DOHH2 (cell line): ENCODE data around the gene KDM6B.

Experiments used
- H3F3A ChIP-seq: fragments of 200-600 bp; sonication (generic), shearing (Covaris generic); 2 replicates; pipeline ENCODE4 v1.6.0; 2016; ENCODE audit warnings: antibody characterized with exemption, mild to moderate bottlenecking; ENCODE audit not compliant: control insufficient read depth, insufficient read depth
- H3K27ac ChIP-seq: fragments of 200-600 bp; sonication (generic); 2 replicates; pipeline ENCODE4 v1.5.1; 2014; ENCODE audit warnings: low read depth, mild to moderate bottlenecking, low read length, moderate library complexity
- H3K27me3 ChIP-seq: fragments of 200-600 bp; sonication (generic); 2 replicates; pipeline ENCODE4 v1.6.1; 2014; ENCODE audit warnings: mild to moderate bottlenecking, low read length, mixed read lengths; ENCODE audit not compliant: control insufficient read depth
- H3K36me3 ChIP-seq: fragments of 200-600 bp; sonication (generic); 2 replicates; pipeline ENCODE4 v1.6.1; 2014; ENCODE audit warnings: mild to moderate bottlenecking, low read length, moderate library complexity, mixed read lengths; ENCODE audit not compliant: control insufficient read depth
- H3K4me1 ChIP-seq: fragments of 200-600 bp; sonication (generic); 2 replicates; pipeline ENCODE4 v1.6.1; 2014; ENCODE audit warnings: mild to moderate bottlenecking, low read length, mixed read lengths; ENCODE audit not compliant: control insufficient read depth
- H3K4me2 ChIP-seq: fragments of 200-600 bp; sonication (generic); 2 replicates; pipeline ENCODE4 v1.6.0; 2014; ENCODE audit warnings: mild to moderate bottlenecking, low read length, moderate library complexity
- H3K4me3 ChIP-seq: fragments of 200-600 bp; sonication (generic); 2 replicates; pipeline ENCODE4 v1.5.1; 2014; ENCODE audit warnings: mild to moderate bottlenecking, low read length, mixed read lengths
- H3K79me2 ChIP-seq: fragments of 200-600 bp; sonication (generic); 2 replicates; pipeline ENCODE4 v1.6.1; 2014; ENCODE audit warnings: mild to moderate bottlenecking, low read length, mixed read lengths; ENCODE audit not compliant: control insufficient read depth
- H3K9me2 ChIP-seq: fragments of 200-600 bp; sonication (generic); replicated peaks from 2 replicates; pipeline ENCODE4 v1.6.1; 2014; ENCODE audit warnings: mild to moderate bottlenecking, low read length, mixed read lengths; ENCODE audit not compliant: control insufficient read depth
- H3K9me3 ChIP-seq: fragments of 200-600 bp; sonication (generic); 2 replicates; pipeline ENCODE4 v1.6.1; 2014; ENCODE audit warnings: antibody characterized with exemption, low read length, mixed read lengths; ENCODE audit not compliant: control insufficient read depth, insufficient read depth
- H4K20me1 ChIP-seq: fragments of 200-600 bp; sonication (generic); 2 replicates; pipeline ENCODE4 v1.6.0; 2014; ENCODE audit warnings: low read depth, mild to moderate bottlenecking, antibody characterized with exemption, low read length, moderate library complexity; ENCODE audit not compliant: control insufficient read depth, insufficient read depth
- EZH2phosphoT487 ChIP-seq: fragments of 200-600 bp; sonication (generic); IDR thresholded peaks from 2 replicates; pipeline ENCODE4 v1.6.1; 2017; ENCODE audit warnings: borderline replicate concordance, mild to moderate bottlenecking, antibody characterized with exemption, low read length, moderate library complexity, mixed read lengths
- TF ChIP-seq, protein P1 (sequence below): fragments of 200-600 bp; sonication (generic); IDR thresholded peaks from one replicate; pipeline ENCODE4 v1.5.1; 2014; ENCODE audit warnings: antibody characterized with exemption, mild to moderate bottlenecking, low read depth, low read length; ENCODE audit not compliant: poor library complexity, severe bottlenecking

KDM6B gene

DNA sequence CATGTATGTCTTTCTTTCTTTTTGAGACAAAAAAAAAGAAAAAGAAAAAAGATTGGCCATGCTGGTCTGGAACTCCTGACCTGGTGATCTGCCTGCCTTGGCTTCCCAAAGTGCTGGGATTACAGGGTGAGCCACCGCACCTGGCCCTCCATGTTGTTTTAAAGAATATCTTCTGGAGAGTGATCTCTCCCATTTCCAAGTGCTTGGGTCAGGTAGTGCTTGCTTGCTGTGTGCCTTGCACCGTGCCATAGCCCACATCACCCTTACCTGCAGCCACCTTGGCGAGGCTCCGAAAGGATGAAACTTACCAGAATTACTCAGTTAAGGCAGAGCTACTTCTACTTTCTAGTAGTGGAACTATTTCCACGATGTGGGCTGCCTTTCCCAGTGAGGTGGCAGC lies 19.0 kb upstream of the KDM6B start:
- no peaks in the 10 kb centered on the region for H3K79me2 ChIP-seq
- H3K4me2 ChIP-seq: no peak overlapping the region
- peaks cover 12% of the 10 kb centered on the region; the same call in 1 of the 2 replicates for H3K27me3 ChIP-seq
- no peaks in the 10 kb centered on the region for H3K36me3 ChIP-seq
- no peaks in the 10 kb centered on the region for H3K9me3 ChIP-seq
- no peak overlapping the region for H3K27ac ChIP-seq
- no peaks in the 10 kb centered on the region for H3K9me2 ChIP-seq
- TF ChIP-seq EZH2phosphoT487: no peak
- TF ChIP-seq, protein P1, sequence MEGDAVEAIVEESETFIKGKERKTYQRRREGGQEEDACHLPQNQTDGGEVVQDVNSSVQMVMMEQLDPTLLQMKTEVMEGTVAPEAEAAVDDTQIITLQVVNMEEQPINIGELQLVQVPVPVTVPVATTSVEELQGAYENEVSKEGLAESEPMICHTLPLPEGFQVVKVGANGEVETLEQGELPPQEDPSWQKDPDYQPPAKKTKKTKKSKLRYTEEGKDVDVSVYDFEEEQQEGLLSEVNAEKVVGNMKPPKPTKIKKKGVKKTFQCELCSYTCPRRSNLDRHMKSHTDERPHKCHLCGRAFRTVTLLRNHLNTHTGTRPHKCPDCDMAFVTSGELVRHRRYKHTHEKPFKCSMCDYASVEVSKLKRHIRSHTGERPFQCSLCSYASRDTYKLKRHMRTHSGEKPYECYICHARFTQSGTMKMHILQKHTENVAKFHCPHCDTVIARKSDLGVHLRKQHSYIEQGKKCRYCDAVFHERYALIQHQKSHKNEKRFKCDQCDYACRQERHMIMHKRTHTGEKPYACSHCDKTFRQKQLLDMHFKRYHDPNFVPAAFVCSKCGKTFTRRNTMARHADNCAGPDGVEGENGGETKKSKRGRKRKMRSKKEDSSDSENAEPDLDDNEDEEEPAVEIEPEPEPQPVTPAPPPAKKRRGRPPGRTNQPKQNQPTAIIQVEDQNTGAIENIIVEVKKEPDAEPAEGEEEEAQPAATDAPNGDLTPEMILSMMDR: no peak
- H4K20me1 ChIP-seq: no peaks in the 10 kb centered on the region
- no peaks in the 10 kb centered on the region for H3K4me1 ChIP-seq
- H3K4me3 ChIP-seq: no peak overlapping the region
- no peaks in the 10 kb centered on the region for H3F3A ChIP-seq

DNA sequence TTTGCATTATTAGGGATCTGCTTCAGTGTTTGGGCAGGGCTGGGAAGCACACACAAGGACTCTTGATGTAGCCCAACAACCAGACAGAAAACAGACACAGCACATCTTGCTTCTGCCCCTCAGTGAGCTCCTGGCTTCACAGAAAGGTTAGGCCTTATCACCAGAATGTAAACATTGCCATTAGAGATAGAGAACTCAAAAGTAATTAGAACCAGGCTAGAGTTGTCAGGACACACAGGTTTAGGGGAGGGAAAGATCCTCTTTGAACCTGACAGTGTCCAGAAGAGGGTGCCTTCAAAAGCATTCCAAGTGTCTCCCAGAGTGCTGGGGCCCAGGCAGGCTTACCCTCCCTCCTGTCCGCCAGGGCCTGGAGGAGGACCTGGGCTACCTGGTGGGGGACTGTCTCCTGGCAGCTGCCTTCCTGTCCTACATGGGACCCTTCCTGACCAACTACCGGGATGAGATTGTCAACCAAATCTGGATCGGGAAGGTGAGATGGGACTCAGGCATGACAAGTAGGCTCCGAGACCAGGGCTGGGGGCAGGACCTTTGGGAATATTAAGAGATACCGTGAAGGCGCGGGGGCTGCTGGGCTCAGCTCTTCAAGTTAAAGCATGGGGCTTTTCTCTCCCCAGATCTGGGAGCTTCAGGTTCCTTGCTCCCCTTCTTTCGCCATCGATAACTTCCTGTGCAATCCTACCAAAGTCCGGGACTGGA lies 16.9 kb upstream of the KDM6B start:
- Histone ChIP-seq H3K9me2 (no peaks in the 10 kb centered on the region), H3K4me1 (no peaks in the 10 kb centered on the region), H3K27me3 (peaks cover 9% of the 10 kb centered on the region; the same call in 1 of the 2 replicates), H3K36me3 (no peaks in the 10 kb centered on the region), H3F3A (no peaks in the 10 kb centered on the region), H3K4me2 (no peak overlapping the region), H3K27ac (no peak overlapping the region), H4K20me1 (no peaks in the 10 kb centered on the region), H3K9me3 (no peaks in the 10 kb centered on the region), H3K79me2 (no peaks in the 10 kb centered on the region), H3K4me3 (no peak overlapping the region)
- TF ChIP-seq EZH2phosphoT487: no peak
- TF ChIP-seq, protein P1: no peak

DNA sequence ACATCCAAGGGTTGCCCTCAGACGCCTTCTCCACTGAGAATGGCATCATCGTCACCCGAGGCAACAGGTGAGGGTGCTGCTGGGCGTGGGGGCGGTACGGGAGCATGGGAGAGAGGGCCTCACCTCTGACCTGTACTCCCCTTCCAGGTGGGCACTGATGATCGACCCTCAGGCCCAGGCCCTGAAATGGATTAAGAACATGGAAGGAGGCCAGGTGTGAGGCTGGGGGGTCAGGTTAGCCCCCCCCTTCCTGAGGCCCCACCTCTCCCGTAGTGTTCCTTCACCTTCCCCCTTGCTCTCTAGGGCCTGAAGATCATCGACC lies 16.4 kb upstream of the KDM6B start:
- Histone ChIP-seq H3K9me3 (no peaks in the 10 kb centered on the region), H3K27ac (no peak overlapping the region), H4K20me1 (no peaks in the 10 kb centered on the region), H3K9me2 (no peaks in the 10 kb centered on the region), H3K4me1 (no peaks in the 10 kb centered on the region), H3K27me3 (peaks cover 9% of the 10 kb centered on the region; the same call in 1 of the 2 replicates), H3K36me3 (no peaks in the 10 kb centered on the region), H3K4me2 (no peak overlapping the region), H3F3A (no peaks in the 10 kb centered on the region), H3K79me2 (no peaks in the 10 kb centered on the region), H3K4me3 (no peak overlapping the region)
- TF ChIP-seq EZH2phosphoT487: no peak
- TF ChIP-seq, protein P1: no peak

DNA sequence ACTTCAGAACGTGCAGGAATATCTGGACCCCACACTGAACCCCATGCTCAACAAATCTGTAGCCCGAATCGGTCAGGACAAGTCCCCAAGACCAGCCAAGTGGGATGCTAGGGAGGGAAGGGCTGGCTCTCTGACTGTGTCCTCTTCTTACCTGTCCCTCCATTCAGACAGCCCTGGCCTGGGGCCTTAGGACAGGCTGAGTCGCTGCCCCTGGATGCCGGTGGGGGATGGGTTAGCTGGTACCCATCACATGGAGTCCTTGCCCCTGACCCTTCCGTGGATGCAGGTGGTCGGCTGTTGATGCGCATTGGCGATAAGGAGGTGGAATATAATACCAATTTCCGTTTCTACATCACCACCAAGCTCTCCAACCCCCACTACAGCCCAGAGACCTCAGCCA lies 16.0 kb upstream of the KDM6B start:
- no peak overlapping the region for H3K27ac ChIP-seq
- H3F3A ChIP-seq: no peaks in the 10 kb centered on the region
- no peak overlapping the region for H3K4me2 ChIP-seq
- no peaks in the 10 kb centered on the region for H4K20me1 ChIP-seq
- no peak overlapping the region for H3K4me3 ChIP-seq
- TF ChIP-seq EZH2phosphoT487: no peak
- TF ChIP-seq, protein P1: no peak
- no peaks in the 10 kb centered on the region for H3K79me2 ChIP-seq
- H3K36me3 ChIP-seq: no peaks in the 10 kb centered on the region
- H3K4me1 ChIP-seq: no peaks in the 10 kb centered on the region; the same call in 1 of the 2 replicates
- no peaks in the 10 kb centered on the region for H3K9me2 ChIP-seq
- H3K9me3 ChIP-seq: no peaks in the 10 kb centered on the region
- peaks cover 9% of the 10 kb centered on the region; the same call in 1 of the 2 replicates for H3K27me3 ChIP-seq
